Left cardiac atrium (tissue), 4 donors: ENCODE measurements around the gene WWOX. TPM values are rescaled to one million over a fixed set of nuclear protein-coding genes. Genes with fewer than 3 reads are reported as not detected.

Experiments
- ATAC-seq, 2 donors: fragments of 200-7000 bp; cut with Tn5 transposase; one replicate each; pipeline ENCODE4 v1.9.1; 2020; ENCODE audit warnings: mild to moderate bottlenecking in 2 of 2, moderate library complexity in 2 of 2
- DNase-seq: peaks from one replicate; pipeline ENCODE4 v3.0.0-alpha.2; 2020
- intact Hi-C, 2 donors: fragments of 100-400 bp; cut with DNase I; formaldehyde crosslinking; loops; one replicate each; pipeline versions ENCODE4 v1.14.1 to v1.15.1; 2022 to 2023
- total RNA-seq, 2 donors: library from RNA; stranded (reverse); fragmentation: NEBNext Ultra II Directional; extraction: Animal tissue kit (Norgen Biotek cat#: 25700); gene quantifications; one replicate each; pipeline ENCODE4 v1.2.1, GENCODE V29; 2021
- donor health status: DM: no; HTN: yes; CAD: no.
- donor health status: DM: no; HTN: yes; CAD: no; lungs with severe emphysema.
- donor health status: DM: yes; HTN: yes; CAD: no.
- donor health status: Dilated cardiomyopathy.

The WWOX gene
- total RNA-seq, 2 donors from 2014 or later, result 7.6 to 8.6 TPM

- intact Hi-C loops, result no loop called here
- DNase-seq, result no peak
- ATAC-seq, result no peak
These were observed 557.4 kb downstream of the WWOX start for GRCh38 chr16:78656887-78657286.

GRCh38 chr16:78659216-78659615 is 559.8 kb downstream of the WWOX start:
- ATAC-seq (no peak), DNase-seq (no peak)
- intact Hi-C loops, result no loop called here

GRCh38 chr16:78659668-78660217 is 560.3 kb downstream of the WWOX start:
- ATAC-seq, result no peak
- intact Hi-C loops, result no loop called here
- no peak for DNase-seq

GRCh38 chr16:78660795-78661194 is 561.3 kb downstream of the WWOX start:
- DNase-seq (no peak), ATAC-seq (no peak)
- intact Hi-C loops, result no loop called here

GRCh38 chr16:78663690-78664089 is 564.2 kb downstream of the WWOX start:
- ATAC-seq (no peak), DNase-seq (no peak)
- intact Hi-C loops, result no loop called here

- ATAC-seq (no peak), DNase-seq (no peak)
- intact Hi-C loops, result no loop called here
These were observed 565.6 kb downstream of the WWOX start for GRCh38 chr16:78664811-78665772.

GRCh38 chr16:78666318-78666717 is 566.9 kb downstream of the WWOX start:
- intact Hi-C loops, result no loop called here
- no peak for ATAC-seq

GRCh38 chr16:78667675-78668074 is 568.2 kb downstream of the WWOX start:
- no peak for ATAC-seq
- intact Hi-C loops, result no loop called here
- DNase-seq, result no peak

More at GRCh38 chr16:78666318-78666717, 566.9 kb downstream of the WWOX start:
- no peak for DNase-seq

- intact Hi-C loops, result no loop called here
- DNase-seq, result no peak
- no peak for ATAC-seq
These were observed 568.9 kb downstream of the WWOX start for GRCh38 chr16:78668393-78668792.

GRCh38 chr16:78669994-78670393 is 570.5 kb downstream of the WWOX start:
- ATAC-seq (peak; percentile 81 to 83), DNase-seq (peak; percentile 67)
- intact Hi-C loops, result no loop called here

GRCh38 chr16:78672779-78673556 is 573.5 kb downstream of the WWOX start:
- intact Hi-C loops, result no loop called here
- no peak for DNase-seq
- ATAC-seq, result no peak

- DNase-seq (no peak), ATAC-seq (no peak)
- intact Hi-C loops, result no loop called here
These were observed 574.4 kb downstream of the WWOX start for GRCh38 chr16:78673884-78674283.

GRCh38 chr16:78675312-78675711 is 575.9 kb downstream of the WWOX start:
- ATAC-seq, result no peak
- no peak for DNase-seq
- intact Hi-C loops, result no loop called here

GRCh38 chr16:78675951-78676792 is 576.7 kb downstream of the WWOX start:
- intact Hi-C loops, result no loop called here
- ATAC-seq (no peak), DNase-seq (no peak)

- DNase-seq, result no peak
- intact Hi-C loops, result no loop called here
- ATAC-seq, result no peak
These were observed 577.8 kb downstream of the WWOX start for GRCh38 chr16:78677181-78677731.

- ATAC-seq, result no peak
- intact Hi-C loops, result no loop called here
- no peak for DNase-seq
These were observed 580.1 kb downstream of the WWOX start for GRCh38 chr16:78679546-78679945.

GRCh38 chr16:78681743-78682142 is 582.3 kb downstream of the WWOX start:
- ATAC-seq, result no peak
- intact Hi-C loops, result no loop called here
- DNase-seq, result no peak

- ATAC-seq, result peak; percentile 89
- DNase-seq, result peak; percentile 76
- intact Hi-C loops, result no loop called here
These were observed 584.7 kb downstream of the WWOX start for GRCh38 chr16:78684030-78684611.
